HG03575 (cell line): Measurements from ENCODE around the gene DNAJC18.
A peak's percentile ranks its signal among the peaks of the same experiment; 100 is the strongest.
"Not testable (repeated sequence)": the region's sequence is repeated elsewhere in the genome, so short reads cannot be mapped to it uniquely, and the experiment has no call there.

Source experiments
- ATAC-seq: cut with Tn5 transposase; IDR thresholded peaks from one replicate; pipeline ENCODE4 v1.9.1; 2021; ENCODE audit not compliant: unreplicated experiment, insufficient number of reproducible peaks, low FRiP score; ENCODE audit errors: extremely low read depth

DNAJC18 gene

GRCh38 chr5:139392678-139393496 is 46.4 kb downstream of the DNAJC18 start:
- no peak for ATAC-seq

- ATAC-seq = no peak
Measured at GRCh38 chr5:139392324-139392677, 47.0 kb downstream of the DNAJC18 start.

GRCh38 chr5:139391570-139392323 is 47.6 kb downstream of the DNAJC18 start:
- ATAC-seq = no peak

GRCh38 chr5:139390639-139391569 is 48.4 kb downstream of the DNAJC18 start:
- no peak for ATAC-seq

- peak; percentile 23 for ATAC-seq
Measured at GRCh38 chr5:139389701-139390638, 49.4 kb downstream of the DNAJC18 start, which contains the start of gene MZB1. TSS of gene MZB1 (minus strand) at chr5:139389913. CDS start at chr5:139389856, 57 bp downstream.

- no peak for ATAC-seq
Measured at GRCh38 chr5:139388198-139388821, 51.0 kb downstream of the DNAJC18 start.

- ATAC-seq = no peak
Measured at GRCh38 chr5:139387611-139388197, 51.6 kb downstream of the DNAJC18 start.

GRCh38 chr5:139386956-139387355 is 52.4 kb downstream of the DNAJC18 start:
- ATAC-seq = not testable (repeated sequence)

GRCh38 chr5:139386050-139386438 is 53.3 kb downstream of the DNAJC18 start:
- no peak for ATAC-seq

GRCh38 chr5:139385061-139386049 is 54.0 kb downstream of the DNAJC18 start:
- ATAC-seq = no peak

GRCh38 chr5:139384591-139385051 is 54.7 kb downstream of the DNAJC18 start:
- ATAC-seq = no peak

- no peak for ATAC-seq
Measured at GRCh38 chr5:139383993-139384590, 55.2 kb downstream of the DNAJC18 start.

- ATAC-seq = no peak
Measured at GRCh38 chr5:139383275-139383992, 55.9 kb downstream of the DNAJC18 start, which contains the start of gene SLC23A1. TSS of gene SLC23A1 (minus strand) at chr5:139383297. CDS start at chr5:139383253, 44 bp downstream.

- ATAC-seq = no peak
Measured at GRCh38 chr5:139382807-139383206, 56.5 kb downstream of the DNAJC18 start.
